ENCODE results near the gene IRF9. TPM values are rescaled to one million over a fixed set of nuclear protein-coding genes. Genes with fewer than 3 reads are reported as not detected.
A peak's percentile ranks its signal among the peaks of the same experiment; 100 is the strongest.

The IRF9 gene
- total and polyA plus RNA-seq, 2 of the 13 experiments (the other 11 are each of a cell fraction or from before 2014, with no cell fraction given), result 14.9 to 49.7 TPM

- no peak for TF ChIP-seq ARID5B (CRISPR knock-in tag; IDR thresholded peaks at IDR 0.05)
- TF ChIP-seq ZSCAN30 (CRISPR knock-in tag; IDR thresholded peaks at IDR 0.05), result no peak
- no peak for TF ChIP-seq ARID3A (IDR thresholded peaks at IDR 0.05; ENCODE audit: low read depth, low read length)
- no peak for TF ChIP-seq GMEB2 (CRISPR knock-in tag; IDR thresholded peaks at IDR 0.05; ENCODE audit: low read depth)
- no peak for TF ChIP-seq PLSCR1 (CRISPR knock-in tag; IDR thresholded peaks at IDR 0.05; ENCODE audit: borderline replicate concordance)
- no peak for TF ChIP-seq CCDC6 (CRISPR knock-in tag; IDR thresholded peaks at IDR 0.05)
- TF ChIP-seq ELF1 (CRISPR knock-in tag; IDR thresholded peaks at IDR 0.05), result no peak
- TF ChIP-seq ZNF784 (CRISPR knock-in tag; IDR thresholded peaks at IDR 0.05; ENCODE audit: borderline replicate concordance), result no peak
- TF ChIP-seq RFX5 (IDR thresholded peaks at IDR 0.05; ENCODE audit: low read depth, low read length), result no peak
- TF ChIP-seq TEAD3 (CRISPR knock-in tag; optimal IDR thresholded peaks at IDR 0.05; ENCODE audit: borderline replicate concordance), result no peak
- TF ChIP-seq ZBTB44 (CRISPR knock-in tag; IDR thresholded peaks at IDR 0.05), result no peak
- TF ChIP-seq TBL1XR1 (IDR thresholded peaks at IDR 0.05; ENCODE audit: borderline replicate concordance, low read length, partially characterized antibody), result no peak
- TF ChIP-seq MTA1 (CRISPR knock-in tag; IDR thresholded peaks at IDR 0.05; ENCODE audit: borderline replicate concordance), result peak; percentile 60; the same call in 1 of the 2 replicates
- TF ChIP-seq ZNF737 (CRISPR knock-in tag; IDR thresholded peaks at IDR 0.05; ENCODE audit: borderline replicate concordance), result no peak
- TF ChIP-seq ZNF761 (CRISPR knock-in tag; conservative IDR thresholded peaks at IDR 0.05), result no peak
Observed at GRCh38 chr14:24159777-24160498, 1.1 kb upstream of the IRF9 start (continued).

Data from HepG2 (cell line).